ENCODE measurements around the gene EXOC6. TPM values are rescaled to one million over a fixed set of nuclear protein-coding genes. Genes with fewer than 3 reads are reported as not detected.

Gene EXOC6, protein sequence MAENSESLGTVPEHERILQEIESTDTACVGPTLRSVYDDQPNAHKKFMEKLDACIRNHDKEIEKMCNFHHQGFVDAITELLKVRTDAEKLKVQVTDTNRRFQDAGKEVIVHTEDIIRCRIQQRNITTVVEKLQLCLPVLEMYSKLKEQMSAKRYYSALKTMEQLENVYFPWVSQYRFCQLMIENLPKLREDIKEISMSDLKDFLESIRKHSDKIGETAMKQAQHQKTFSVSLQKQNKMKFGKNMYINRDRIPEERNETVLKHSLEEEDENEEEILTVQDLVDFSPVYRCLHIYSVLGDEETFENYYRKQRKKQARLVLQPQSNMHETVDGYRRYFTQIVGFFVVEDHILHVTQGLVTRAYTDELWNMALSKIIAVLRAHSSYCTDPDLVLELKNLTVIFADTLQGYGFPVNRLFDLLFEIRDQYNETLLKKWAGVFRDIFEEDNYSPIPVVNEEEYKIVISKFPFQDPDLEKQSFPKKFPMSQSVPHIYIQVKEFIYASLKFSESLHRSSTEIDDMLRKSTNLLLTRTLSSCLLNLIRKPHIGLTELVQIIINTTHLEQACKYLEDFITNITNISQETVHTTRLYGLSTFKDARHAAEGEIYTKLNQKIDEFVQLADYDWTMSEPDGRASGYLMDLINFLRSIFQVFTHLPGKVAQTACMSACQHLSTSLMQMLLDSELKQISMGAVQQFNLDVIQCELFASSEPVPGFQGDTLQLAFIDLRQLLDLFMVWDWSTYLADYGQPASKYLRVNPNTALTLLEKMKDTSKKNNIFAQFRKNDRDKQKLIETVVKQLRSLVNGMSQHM
- 100 to 1,000 TPM in 1 of 4 donors, 10 to 100 TPM in 2, 1 to 10 TPM in 1; 9.7 to 760 (median 13.7) TPM for total RNA-seq

DNA sequence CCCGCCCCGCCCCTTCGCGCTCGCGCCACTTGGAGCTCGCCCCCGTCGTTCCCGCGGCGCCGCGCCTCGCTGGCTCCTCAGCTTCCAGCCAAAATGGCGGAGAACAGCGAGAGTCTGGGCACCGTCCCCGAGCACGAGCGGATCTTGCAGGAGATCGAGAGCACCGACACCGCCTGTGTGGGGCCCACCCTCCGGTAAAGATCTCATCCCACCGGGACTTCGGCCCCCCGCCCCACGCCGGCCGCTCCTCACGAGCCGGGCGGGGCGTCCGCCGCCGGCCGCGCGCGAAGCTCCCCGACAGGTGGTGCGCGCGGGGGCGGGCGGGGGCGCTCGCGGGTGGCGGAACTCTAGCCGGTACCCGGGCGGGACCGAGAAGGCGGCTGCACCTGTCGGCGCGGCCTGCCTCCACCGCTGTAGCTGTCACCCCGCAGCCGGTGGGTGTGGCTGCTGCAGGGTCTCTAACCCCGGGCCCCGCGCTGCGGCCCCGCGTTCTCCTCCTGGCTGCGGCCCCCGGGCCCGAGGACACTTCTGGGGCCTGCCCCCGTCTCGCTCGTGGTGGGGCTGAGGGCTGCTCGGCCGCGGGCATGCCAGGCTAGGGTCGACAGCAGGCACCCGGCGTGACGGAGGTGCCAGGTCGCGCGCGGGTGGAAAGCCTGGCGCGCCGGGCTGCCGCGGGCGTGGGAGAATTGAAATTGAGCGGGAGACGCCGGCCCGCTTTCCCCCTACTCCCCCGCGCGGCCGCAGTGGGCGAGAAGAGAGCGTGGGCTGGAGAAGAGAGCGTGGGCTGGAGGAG, at the start of gene EXOC6:
TSS of gene EXOC6 (plus strand) at position 80 of the 793 bp plus-strand sequence. CDS start at position 94, 14 bp downstream.
- TF ChIP-seq, protein P1, sequence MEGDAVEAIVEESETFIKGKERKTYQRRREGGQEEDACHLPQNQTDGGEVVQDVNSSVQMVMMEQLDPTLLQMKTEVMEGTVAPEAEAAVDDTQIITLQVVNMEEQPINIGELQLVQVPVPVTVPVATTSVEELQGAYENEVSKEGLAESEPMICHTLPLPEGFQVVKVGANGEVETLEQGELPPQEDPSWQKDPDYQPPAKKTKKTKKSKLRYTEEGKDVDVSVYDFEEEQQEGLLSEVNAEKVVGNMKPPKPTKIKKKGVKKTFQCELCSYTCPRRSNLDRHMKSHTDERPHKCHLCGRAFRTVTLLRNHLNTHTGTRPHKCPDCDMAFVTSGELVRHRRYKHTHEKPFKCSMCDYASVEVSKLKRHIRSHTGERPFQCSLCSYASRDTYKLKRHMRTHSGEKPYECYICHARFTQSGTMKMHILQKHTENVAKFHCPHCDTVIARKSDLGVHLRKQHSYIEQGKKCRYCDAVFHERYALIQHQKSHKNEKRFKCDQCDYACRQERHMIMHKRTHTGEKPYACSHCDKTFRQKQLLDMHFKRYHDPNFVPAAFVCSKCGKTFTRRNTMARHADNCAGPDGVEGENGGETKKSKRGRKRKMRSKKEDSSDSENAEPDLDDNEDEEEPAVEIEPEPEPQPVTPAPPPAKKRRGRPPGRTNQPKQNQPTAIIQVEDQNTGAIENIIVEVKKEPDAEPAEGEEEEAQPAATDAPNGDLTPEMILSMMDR (IDR thresholded peaks at IDR 0.05; ENCODE audit: low read depth) = no peak

DNA sequence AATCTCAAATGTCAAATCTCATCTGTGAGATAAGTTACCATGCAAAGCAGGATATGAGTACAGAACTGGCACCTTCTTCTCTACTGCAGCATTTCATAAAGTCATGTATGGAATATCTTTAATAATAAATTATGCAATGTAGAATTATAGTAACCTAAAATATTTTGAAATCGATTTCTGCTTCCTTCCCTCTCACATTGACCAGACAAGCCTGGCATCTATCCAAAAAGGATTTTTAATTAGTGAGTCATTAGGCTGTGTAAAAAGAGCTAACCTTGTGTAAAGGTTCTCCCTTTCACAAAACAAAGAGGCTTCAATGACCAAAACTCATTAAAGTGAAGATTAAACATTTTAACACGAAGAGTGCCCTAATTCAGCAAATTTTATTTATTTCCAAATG, 48.8 kb upstream of the EXOC6 start:
- TF ChIP-seq, protein P1 (IDR thresholded peaks at IDR 0.05; ENCODE audit: low read depth) = no peak

DNA sequence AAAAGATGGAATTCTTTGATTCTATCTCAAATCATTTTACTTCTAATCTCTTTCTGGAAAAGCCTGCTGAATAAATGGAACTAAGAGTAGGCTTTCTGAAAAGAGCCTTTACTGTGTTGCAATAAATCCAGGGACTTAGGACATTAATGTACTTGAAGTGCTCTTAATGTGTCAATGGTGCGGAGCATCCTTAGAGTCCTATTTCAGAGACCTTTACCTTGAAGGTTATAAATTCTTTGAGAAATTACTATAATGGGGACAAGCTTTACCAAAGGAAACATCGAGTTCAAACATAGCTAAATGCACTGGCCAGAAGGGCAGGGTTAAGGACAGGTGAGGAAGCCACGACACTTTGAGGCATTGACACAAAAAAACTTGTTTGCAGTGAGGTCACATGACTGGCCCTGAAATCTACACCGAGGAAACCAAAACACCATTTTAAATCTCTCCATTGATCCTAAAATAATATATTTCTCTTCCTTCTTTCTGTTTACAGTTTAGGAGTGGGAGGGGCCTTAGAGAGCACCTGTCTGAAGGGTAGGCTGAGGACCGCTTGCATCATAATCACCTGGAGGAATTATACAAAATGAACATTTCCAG, 48.1 kb upstream of the EXOC6 start:
- TF ChIP-seq, protein P1 (IDR thresholded peaks at IDR 0.05; ENCODE audit: low read depth) = no peak

DNA sequence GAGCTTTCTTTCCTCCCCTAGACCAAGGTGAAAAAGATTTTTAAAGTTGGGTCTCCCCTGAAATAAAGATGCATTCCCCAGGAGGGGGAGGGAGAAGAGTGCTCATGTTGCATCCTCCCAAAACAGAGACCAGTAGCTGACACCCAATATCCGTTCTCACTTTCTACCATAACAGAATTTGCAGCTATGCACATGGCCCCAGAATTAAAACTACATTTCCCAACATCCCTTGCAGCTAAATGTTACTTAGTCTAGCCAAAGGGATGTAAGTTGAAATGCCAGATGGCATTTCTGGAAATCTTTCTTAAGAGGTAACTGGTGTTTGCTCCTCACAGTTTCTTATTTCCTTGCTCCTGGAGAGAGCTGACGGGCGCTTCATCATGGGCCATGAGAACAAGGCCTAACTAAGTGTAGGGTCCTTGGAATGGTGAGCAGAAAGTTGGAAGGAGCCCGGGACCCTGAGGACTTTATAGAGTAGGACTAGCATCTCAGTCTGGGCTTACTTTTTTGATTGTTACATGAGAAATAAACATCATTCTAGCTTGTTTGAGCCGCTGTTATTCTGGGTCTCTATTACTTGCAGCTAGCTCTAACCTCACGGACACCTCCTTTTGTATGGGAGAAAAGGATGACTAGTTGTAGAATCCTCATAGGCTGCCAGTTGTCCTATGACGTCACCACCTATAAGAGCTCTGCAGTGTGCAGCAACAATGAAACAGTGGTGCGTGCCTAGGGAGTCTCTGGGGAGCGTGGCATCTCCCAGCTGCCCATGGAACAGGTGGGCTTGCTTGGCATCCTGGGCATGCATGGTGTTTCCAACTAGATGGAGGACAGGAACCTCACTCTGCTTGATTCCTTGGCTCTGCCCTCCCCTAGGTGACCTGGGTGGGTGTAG, 46.1 kb upstream of the EXOC6 start:
- TF ChIP-seq, protein P1 (IDR thresholded peaks at IDR 0.05; ENCODE audit: low read depth) = no peak

DNA sequence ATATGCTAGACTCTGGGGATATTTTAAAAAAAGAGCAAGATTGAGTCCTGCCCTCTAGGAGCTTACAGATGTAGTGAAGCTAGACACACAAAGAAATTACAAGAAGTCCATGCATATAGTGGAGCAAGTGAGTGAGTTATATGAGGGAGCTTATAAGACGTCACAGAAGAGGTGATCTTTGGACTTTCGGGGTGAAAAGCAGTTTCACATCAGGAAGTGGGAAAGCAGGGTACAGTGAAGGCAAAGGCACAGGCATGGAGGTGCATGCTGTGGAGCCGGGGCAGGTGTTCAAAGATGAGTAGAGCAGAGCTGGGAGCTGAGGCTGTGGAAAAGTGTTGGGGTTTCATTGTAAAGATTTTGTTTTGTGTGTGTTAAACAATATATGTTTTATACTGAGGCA, 38.5 kb upstream of the EXOC6 start:
- TF ChIP-seq, protein P1 (IDR thresholded peaks at IDR 0.05; ENCODE audit: low read depth) = no peak

DNA sequence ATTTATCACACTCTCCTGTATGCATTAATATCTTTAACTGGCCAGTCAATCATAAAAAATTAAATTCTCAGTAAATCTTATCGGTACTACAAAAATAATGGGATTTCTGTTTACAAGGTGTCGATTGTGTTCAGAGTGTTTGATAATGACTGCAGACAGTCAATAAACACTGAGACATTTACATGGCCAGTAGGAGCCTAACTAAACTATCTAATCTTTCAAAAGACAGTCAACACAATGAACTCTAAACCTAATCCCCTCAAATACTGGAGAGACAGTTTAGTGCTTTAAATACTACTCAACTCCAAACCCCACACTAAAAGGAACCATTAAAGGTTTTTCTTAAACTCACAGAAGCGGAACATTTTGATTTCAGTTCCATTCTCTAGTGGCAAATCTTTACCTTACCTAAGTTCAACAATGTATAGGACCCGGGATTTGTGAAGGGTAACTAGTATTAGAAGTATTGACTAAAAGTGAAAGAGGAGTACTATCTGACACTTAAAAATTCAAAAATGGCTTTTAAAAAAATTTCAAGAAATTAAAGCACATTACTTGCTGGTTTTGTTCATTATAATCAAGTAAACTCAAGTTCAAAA, 37.3 kb upstream of the EXOC6 start:
- TF ChIP-seq, protein P1 (IDR thresholded peaks at IDR 0.05; ENCODE audit: low read depth) = no peak
